K562 (cell line): ENCODE results near the gene PODXL. TPM values are rescaled to one million over a fixed set of nuclear protein-coding genes. Genes with fewer than 3 reads are reported as not detected.

ENCODE experiments used
- BCOR ChIP-seq: fragments of 450-650 bp; IDR thresholded peaks from 2 replicates; pipeline ENCODE4 v1.6.1; 2016
- BMI1 ChIP-seq: fragments of 150-350 bp; IDR thresholded peaks from 2 replicates; pipeline ENCODE4 v1.6.1; 2014; ENCODE audit warnings: low read length
- DMBX1 ChIP-seq: fragments of 250-450 bp; sonication (Bioruptor Pico); IDR thresholded peaks from 2 replicates; pipeline ENCODE4 v1.8.0; 2022; ENCODE audit warnings: inconsistent platforms, mild to moderate bottlenecking, moderate library complexity, borderline replicate concordance
- DPF2 ChIP-seq: fragments of 450-650 bp; IDR thresholded peaks from 2 replicates; pipeline ENCODE4 v1.6.1; 2016
- ETS2 ChIP-seq: IDR thresholded peaks from 2 replicates; pipeline ENCODE4 v1.6.1; 2016; ENCODE audit warnings: borderline replicate concordance, missing genetic modification characterization, mild to moderate bottlenecking, moderate library complexity, missing compliant biosample characterization; ENCODE audit not compliant: poor library complexity, severe bottlenecking
- GABPB2 ChIP-seq: fragments of 250-450 bp; sonication (Bioruptor Pico); conservative IDR thresholded peaks from 2 replicates; pipeline ENCODE4 v1.5.1; 2021; ENCODE audit warnings: mild to moderate bottlenecking
- GATA2 ChIP-seq: sonication (generic); formaldehyde crosslinking; IDR thresholded peaks from 2 replicates; pipeline ENCODE4 v1.4.0; 2020; ENCODE audit warnings: mild to moderate bottlenecking, missing genetic modification reagents
- KHSRP ChIP-seq: fragments of 450-650 bp; IDR thresholded peaks from 2 replicates; pipeline ENCODE4 v1.6.1; 2017
- MBD2 ChIP-seq: sonication (generic); IDR thresholded peaks from 2 replicates; pipeline ENCODE4 v1.6.1; 2016; ENCODE audit warnings: low read depth, borderline replicate concordance
- PKNOX1 ChIP-seq: fragments of 450-650 bp; IDR thresholded peaks from 2 replicates; pipeline ENCODE4 v1.6.1; 2016
- SNAPC5 ChIP-seq: fragments of 250-450 bp; sonication (Bioruptor Pico); IDR thresholded peaks from 2 replicates; pipeline ENCODE4 v1.8.0; 2021; ENCODE audit warnings: moderate library complexity, mild to moderate bottlenecking, inconsistent platforms
- XRCC5 ChIP-seq: fragments of 200-400 bp; formaldehyde crosslinking; IDR thresholded peaks from 2 replicates; pipeline ENCODE4 v1.6.1; 2017; ENCODE audit warnings: low read depth, mild to moderate bottlenecking, low read length
- ZNF133 ChIP-seq: fragments of 250-450 bp; sonication (Bioruptor Pico); IDR thresholded peaks from 2 replicates; pipeline ENCODE4 v1.4.0; 2020; ENCODE audit warnings: mild to moderate bottlenecking
- ZNF584 ChIP-seq: fragments of 200-800 bp; sonication (Bioruptor generic); IDR thresholded peaks from 2 replicates; pipeline ENCODE4 v1.6.1; 2016; ENCODE audit warnings: low read depth, mild to moderate bottlenecking, missing genetic modification characterization, missing compliant biosample characterization
- ZNF609 ChIP-seq: sonication (generic); formaldehyde crosslinking; IDR thresholded peaks from 2 replicates; pipeline ENCODE4 v1.8.1; 2023; ENCODE audit warnings: missing genetic modification reagents, mild to moderate bottlenecking, borderline replicate concordance
- polyA plus RNA-seq, 8 experiments: library from polyadenylated mRNA; depleted of rRNA in 4 of 8; stranded (reverse) in 5 of 8; unstranded in 3 of 8; fragments of >200 nt; fragmentation: Nextera tagmentation in 2 of 8; fragmentation: Illumina TruSeq in 1 of 8; extraction: Ambion mirVana in 2 of 8; extraction: Trizol in 1 of 8; gene quantifications; 2 replicates each; pipeline versions ENCODE4 v1.2.1 to v1.2.3, GENCODE V29; 2011 to 2014; ENCODE audit warnings: inconsistent platforms in 1 of 8, missing spikeins in 1 of 8
- total RNA-seq, 7 experiments: library from RNA; depleted of rRNA in 6 of 7; stranded (reverse); fragments of >200 nt in 6 of 7; fragmentation: Illumina TruSeq in 2 of 7; extraction: Trizol in 2 of 7; gene quantifications; 2 replicates each; pipeline versions ENCODE4 v1.2.1 to v1.2.3, GENCODE V29; 2011 to 2021; ENCODE audit warnings: low replicate concordance in 1 of 7
- TF ChIP-seq, protein P1 (sequence below): sonication (generic); formaldehyde crosslinking; IDR thresholded peaks from 2 replicates; pipeline ENCODE4 v1.8.0; 2022; ENCODE audit warnings: mild to moderate bottlenecking, missing genetic modification reagents
- TF ChIP-seq, protein P2 (sequence below), 2 experiments: fragments of 450-650 bp in 1 of 2; sonication (generic) in 1 of 2; formaldehyde crosslinking; conservative IDR thresholded peaks; 2 replicates each; pipeline versions ENCODE4 v1.4.0 to v1.8.1; 2020 to 2022; ENCODE audit warnings: mild to moderate bottlenecking in 1 of 2, missing genetic modification reagents in 1 of 2
- TF ChIP-seq, protein P3 (sequence below): IDR thresholded peaks from 2 replicates; pipeline ENCODE4 v1.6.1; 2016; ENCODE audit warnings: missing genetic modification characterization, missing compliant biosample characterization

The PODXL gene
- total and polyA plus RNA-seq, 9 of the 15 experiments (the other 6 are each of a cell fraction or from before 2014, with no cell fraction given) = 0.01 to 0.73 (median 0.07) TPM

DNA sequence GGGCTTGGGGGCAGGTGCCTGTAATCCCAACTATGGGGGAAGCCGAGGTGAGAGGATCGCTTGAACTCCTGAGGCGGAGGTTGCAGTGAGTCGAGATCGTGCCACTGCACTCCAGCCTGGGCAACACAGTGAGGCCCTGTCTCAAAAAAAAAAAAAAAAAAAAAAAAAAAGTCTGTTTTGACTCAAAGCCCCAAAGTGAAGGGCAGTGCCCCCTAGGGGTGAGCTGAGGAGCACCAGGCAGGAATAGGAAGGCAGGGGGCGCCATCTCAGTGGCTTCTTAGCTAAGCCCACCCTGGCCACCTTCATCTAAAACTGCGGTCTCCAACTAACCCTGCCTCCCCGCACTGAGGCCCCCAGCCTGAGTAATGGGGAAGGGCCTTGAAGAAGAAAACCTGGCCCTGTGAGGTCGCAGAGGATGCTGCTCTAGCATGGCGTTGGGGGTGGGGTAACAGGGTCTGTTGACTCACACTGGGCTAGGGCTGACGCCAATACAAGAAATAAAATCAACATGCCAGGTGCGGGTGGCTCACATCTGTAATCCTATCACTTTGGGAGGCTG is 9.8 kb downstream of the PODXL start (continued):
- TF ChIP-seq ZNF609 (CRISPR knock-in tag) = no peak
- TF ChIP-seq, protein P1, sequence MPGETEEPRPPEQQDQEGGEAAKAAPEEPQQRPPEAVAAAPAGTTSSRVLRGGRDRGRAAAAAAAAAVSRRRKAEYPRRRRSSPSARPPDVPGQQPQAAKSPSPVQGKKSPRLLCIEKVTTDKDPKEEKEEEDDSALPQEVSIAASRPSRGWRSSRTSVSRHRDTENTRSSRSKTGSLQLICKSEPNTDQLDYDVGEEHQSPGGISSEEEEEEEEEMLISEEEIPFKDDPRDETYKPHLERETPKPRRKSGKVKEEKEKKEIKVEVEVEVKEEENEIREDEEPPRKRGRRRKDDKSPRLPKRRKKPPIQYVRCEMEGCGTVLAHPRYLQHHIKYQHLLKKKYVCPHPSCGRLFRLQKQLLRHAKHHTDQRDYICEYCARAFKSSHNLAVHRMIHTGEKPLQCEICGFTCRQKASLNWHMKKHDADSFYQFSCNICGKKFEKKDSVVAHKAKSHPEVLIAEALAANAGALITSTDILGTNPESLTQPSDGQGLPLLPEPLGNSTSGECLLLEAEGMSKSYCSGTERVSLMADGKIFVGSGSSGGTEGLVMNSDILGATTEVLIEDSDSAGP (CRISPR knock-in tag) = no peak
- no peak; the same call in 1 of the 2 replicates for TF ChIP-seq BMI1
- TF ChIP-seq ETS2 = no peak
- TF ChIP-seq PKNOX1 = no peak
- TF ChIP-seq DMBX1 = no peak
- no peak for TF ChIP-seq GABPB2 (CRISPR knock-in tag)
- peak; percentile 56; the same call in 1 of the 2 replicates for TF ChIP-seq BCOR
- no peak for TF ChIP-seq MBD2
- no peak for TF ChIP-seq GATA2 (CRISPR knock-in tag)
- TF ChIP-seq ZNF584 (CRISPR knock-in tag) = no peak
- TF ChIP-seq DPF2 = no peak
- TF ChIP-seq KHSRP = no peak
- no peak for TF ChIP-seq SNAPC5 (CRISPR knock-in tag)
- TF ChIP-seq, protein P2, sequence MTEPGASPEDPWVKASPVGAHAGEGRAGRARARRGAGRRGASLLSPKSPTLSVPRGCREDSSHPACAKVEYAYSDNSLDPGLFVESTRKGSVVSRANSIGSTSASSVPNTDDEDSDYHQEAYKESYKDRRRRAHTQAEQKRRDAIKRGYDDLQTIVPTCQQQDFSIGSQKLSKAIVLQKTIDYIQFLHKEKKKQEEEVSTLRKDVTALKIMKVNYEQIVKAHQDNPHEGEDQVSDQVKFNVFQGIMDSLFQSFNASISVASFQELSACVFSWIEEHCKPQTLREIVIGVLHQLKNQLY (CRISPR knock-in tag; conservative IDR thresholded peaks at IDR 0.05) = no peak
- TF ChIP-seq XRCC5 = peak; percentile 79; the same call in 1 of the 2 replicates
- no peak for TF ChIP-seq ZNF133 (CRISPR knock-in tag)
- TF ChIP-seq, protein P3, sequence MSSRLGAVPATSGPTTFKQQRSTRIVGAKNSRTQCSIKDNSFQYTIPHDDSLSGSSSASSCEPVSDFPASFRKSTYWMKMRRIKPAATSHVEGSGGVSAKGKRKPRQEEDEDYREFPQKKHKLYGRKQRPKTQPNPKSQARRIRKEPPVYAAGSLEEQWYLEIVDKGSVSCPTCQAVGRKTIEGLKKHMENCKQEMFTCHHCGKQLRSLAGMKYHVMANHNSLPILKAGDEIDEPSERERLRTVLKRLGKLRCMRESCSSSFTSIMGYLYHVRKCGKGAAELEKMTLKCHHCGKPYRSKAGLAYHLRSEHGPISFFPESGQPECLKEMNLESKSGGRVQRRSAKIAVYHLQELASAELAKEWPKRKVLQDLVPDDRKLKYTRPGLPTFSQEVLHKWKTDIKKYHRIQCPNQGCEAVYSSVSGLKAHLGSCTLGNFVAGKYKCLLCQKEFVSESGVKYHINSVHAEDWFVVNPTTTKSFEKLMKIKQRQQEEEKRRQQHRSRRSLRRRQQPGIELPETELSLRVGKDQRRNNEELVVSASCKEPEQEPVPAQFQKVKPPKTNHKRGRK (tag) = peak; percentile 11; the same call in 1 of the 2 replicates
